ENCODE measurements around the gene CFAP92.

The CFAP92 gene

DNA sequence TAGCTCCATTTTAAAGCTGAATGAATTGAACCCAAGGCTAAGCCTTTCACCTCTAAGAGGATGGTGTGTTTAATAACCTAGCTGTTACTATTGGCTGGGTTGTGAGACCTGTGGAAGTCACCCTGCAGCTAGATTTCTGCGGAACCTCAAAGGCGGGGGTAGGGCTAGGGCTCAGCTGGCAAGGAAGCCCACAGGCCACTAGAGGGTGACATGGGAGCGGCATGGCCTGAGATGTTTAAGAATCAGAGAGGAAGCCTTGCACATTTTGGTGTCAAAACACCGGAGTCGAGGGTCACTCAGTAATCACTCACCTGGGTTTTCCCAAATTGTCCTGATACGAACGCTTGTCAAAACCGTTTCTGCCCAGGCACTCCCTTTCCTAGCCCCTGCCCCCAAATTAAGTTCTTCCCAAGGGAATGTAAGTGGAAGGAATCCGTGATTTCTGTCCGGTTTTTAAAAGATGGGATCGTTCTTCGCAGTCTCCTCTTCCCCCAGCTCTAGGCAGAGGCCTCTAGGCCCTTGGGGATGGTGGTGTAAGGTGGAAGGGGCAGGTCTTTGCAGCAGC lies 118.2 kb downstream of the CFAP92 start:
- Histone ChIP-seq H3K27me3 (ENCODE audit: insufficient read depth, low read length) (no peaks in the 10 kb centered on the region), H3K9me2 (ENCODE audit: low read depth, low read length) (no peaks in the 10 kb centered on the region), H3K4me2 (ENCODE audit: low read length) (no peak overlapping the region), H3K4me1 (ENCODE audit: insufficient read depth, low read length, severe bottlenecking) (peaks cover 25% of the 10 kb centered on the region), H3F3A (ENCODE audit: insufficient read depth, low read length) (no peaks in the 10 kb centered on the region), H3K9me3 (ENCODE audit: low read length) (no peaks in the 10 kb centered on the region), H4K20me1 (ENCODE audit: insufficient read depth, low read length) (no peaks in the 10 kb centered on the region), H3K79me2 (ENCODE audit: insufficient read depth, low read length) (peaks cover 21% of the 10 kb centered on the region), H3K27ac (ENCODE audit: low read depth, low read length, poor library complexity, severe bottlenecking) (no peak overlapping the region), H2AFZ (ENCODE audit: low read length) (no peak overlapping the region), H3K9ac (ENCODE audit: low read length) (peak overlapping the region; percentile 18; the same call in 1 of the 2 replicates), H3K36me3 (ENCODE audit: insufficient read depth, low read length) (peaks cover 8% of the 10 kb centered on the region; the same call in 1 of the 2 replicates), H3K4me3 (ENCODE audit: low read depth, low read length, poor library complexity, severe bottlenecking) (no peak overlapping the region)
- no peak for TF ChIP-seq EZH2 (IDR thresholded peaks at IDR 0.05; ENCODE audit: borderline replicate concordance, low read length)
- TF ChIP-seq, protein P1, sequence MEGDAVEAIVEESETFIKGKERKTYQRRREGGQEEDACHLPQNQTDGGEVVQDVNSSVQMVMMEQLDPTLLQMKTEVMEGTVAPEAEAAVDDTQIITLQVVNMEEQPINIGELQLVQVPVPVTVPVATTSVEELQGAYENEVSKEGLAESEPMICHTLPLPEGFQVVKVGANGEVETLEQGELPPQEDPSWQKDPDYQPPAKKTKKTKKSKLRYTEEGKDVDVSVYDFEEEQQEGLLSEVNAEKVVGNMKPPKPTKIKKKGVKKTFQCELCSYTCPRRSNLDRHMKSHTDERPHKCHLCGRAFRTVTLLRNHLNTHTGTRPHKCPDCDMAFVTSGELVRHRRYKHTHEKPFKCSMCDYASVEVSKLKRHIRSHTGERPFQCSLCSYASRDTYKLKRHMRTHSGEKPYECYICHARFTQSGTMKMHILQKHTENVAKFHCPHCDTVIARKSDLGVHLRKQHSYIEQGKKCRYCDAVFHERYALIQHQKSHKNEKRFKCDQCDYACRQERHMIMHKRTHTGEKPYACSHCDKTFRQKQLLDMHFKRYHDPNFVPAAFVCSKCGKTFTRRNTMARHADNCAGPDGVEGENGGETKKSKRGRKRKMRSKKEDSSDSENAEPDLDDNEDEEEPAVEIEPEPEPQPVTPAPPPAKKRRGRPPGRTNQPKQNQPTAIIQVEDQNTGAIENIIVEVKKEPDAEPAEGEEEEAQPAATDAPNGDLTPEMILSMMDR (IDR thresholded peaks at IDR 0.05; ENCODE audit: low read length), result peak; percentile 88

GRCh38 chr3:128874481-128875180 lies 119.2 kb downstream of the CFAP92 start:
- H3K9me2 ChIP-seq (ENCODE audit: low read depth, low read length), result no peaks in the 10 kb centered on the region

GRCh38 chr3:128873244-128874022 lies 120.4 kb downstream of the CFAP92 start:
- Histone ChIP-seq H4K20me1 (ENCODE audit: insufficient read depth, low read length) (no peaks in the 10 kb centered on the region), H3K36me3 (ENCODE audit: insufficient read depth, low read length) (peaks cover 7% of the 10 kb centered on the region; the same call in 1 of the 2 replicates), H2AFZ (ENCODE audit: low read length) (no peak overlapping the region), H3K4me3 (ENCODE audit: low read depth, low read length, poor library complexity, severe bottlenecking) (no peak overlapping the region), H3K9me2 (ENCODE audit: low read depth, low read length) (no peaks in the 10 kb centered on the region), H3F3A (ENCODE audit: insufficient read depth, low read length) (no peaks in the 10 kb centered on the region), H3K9me3 (ENCODE audit: low read length) (no peaks in the 10 kb centered on the region), H3K79me2 (ENCODE audit: insufficient read depth, low read length) (peaks cover 3% of the 10 kb centered on the region; the same call in 1 of the 2 replicates), H3K27ac (ENCODE audit: low read depth, low read length, poor library complexity, severe bottlenecking) (no peak overlapping the region), H3K4me1 (ENCODE audit: insufficient read depth, low read length, severe bottlenecking) (peaks cover 15% of the 10 kb centered on the region), H3K4me2 (ENCODE audit: low read length) (no peak overlapping the region), H3K9ac (ENCODE audit: low read length) (no peak overlapping the region), H3K27me3 (ENCODE audit: insufficient read depth, low read length) (no peaks in the 10 kb centered on the region)
- no peak for TF ChIP-seq EZH2 (IDR thresholded peaks at IDR 0.05; ENCODE audit: borderline replicate concordance, low read length)
- TF ChIP-seq, protein P1 (IDR thresholded peaks at IDR 0.05; ENCODE audit: low read length), result no peak

More at GRCh38 chr3:128874481-128875180, 119.2 kb downstream of the CFAP92 start:
- Histone ChIP-seq H3F3A (ENCODE audit: insufficient read depth, low read length) (no peaks in the 10 kb centered on the region), H3K9me3 (ENCODE audit: low read length) (no peaks in the 10 kb centered on the region), H3K36me3 (ENCODE audit: insufficient read depth, low read length) (peaks cover 7% of the 10 kb centered on the region; the same call in 1 of the 2 replicates), H3K27me3 (ENCODE audit: insufficient read depth, low read length) (no peaks in the 10 kb centered on the region), H3K4me1 (ENCODE audit: insufficient read depth, low read length, severe bottlenecking) (peaks cover 17% of the 10 kb centered on the region), H3K79me2 (ENCODE audit: insufficient read depth, low read length) (peaks cover 11% of the 10 kb centered on the region), H3K4me2 (ENCODE audit: low read length) (no peak overlapping the region), H3K4me3 (ENCODE audit: low read depth, low read length, poor library complexity, severe bottlenecking) (no peak overlapping the region), H3K27ac (ENCODE audit: low read depth, low read length, poor library complexity, severe bottlenecking) (no peak overlapping the region), H3K9ac (ENCODE audit: low read length) (no peak overlapping the region), H2AFZ (ENCODE audit: low read length) (no peak overlapping the region), H4K20me1 (ENCODE audit: insufficient read depth, low read length) (no peaks in the 10 kb centered on the region)
- TF ChIP-seq, protein P1 (IDR thresholded peaks at IDR 0.05; ENCODE audit: low read length), result no peak
- TF ChIP-seq EZH2 (IDR thresholded peaks at IDR 0.05; ENCODE audit: borderline replicate concordance, low read length), result no peak

Data from OCI-LY1 (cell line).